Measurements from ENCODE around the gene GPER1. TPM values are rescaled to one million over a fixed set of nuclear protein-coding genes. Genes with fewer than 3 reads are reported as not detected.

The GPER1 gene
- total RNA-seq, 1 experiment from 2014 or later, result not detected

DNA sequence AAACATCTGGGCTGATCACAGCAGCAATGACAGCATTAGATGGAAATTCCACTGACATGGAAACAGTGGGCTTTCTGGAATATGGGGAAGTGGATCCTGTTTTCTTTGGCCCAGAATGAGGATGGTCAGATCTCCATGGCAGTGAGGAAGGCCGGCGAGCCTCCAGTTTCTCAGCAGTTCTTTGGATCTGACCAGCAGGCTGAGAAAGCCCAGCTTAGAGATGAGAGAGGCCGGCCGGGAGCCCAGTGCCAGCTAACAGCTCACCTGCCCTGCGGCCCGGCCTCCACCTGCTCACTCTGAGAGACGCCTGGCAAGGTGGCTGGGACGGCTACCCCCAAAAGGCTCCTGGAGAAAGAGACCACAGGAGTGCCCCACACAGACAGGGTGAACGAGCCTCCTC, 24.2 kb downstream of the GPER1 start:
- Mint-ChIP-seq H3K4me1 (no peaks in the 10 kb centered on the region), H3K4me3 (no peak overlapping the region), H3K36me3 (ENCODE audit: insufficient read depth in 1 of 3, low read depth in 3 of 3) (peaks cover 0 to 5% (median 2%) of the 10 kb centered on the region in 3 experiments; a peak in 3 of 7 replicates)

More for the DNA sequence above, 24.2 kb downstream of the GPER1 start:
- DNase-seq, result no peak
- Histone ChIP-seq H3K9me3 (ENCODE audit: control insufficient read depth, low read depth, low read length) (no peaks in the 10 kb centered on the region), H3K27ac (ENCODE audit: insufficient read length, low read depth, low read length) (no peak overlapping the region), H2AFZ (ENCODE audit: low read length) (no peak overlapping the region), H4K5ac (ENCODE audit: insufficient read length, low read depth, low read length) (no peak overlapping the region), H2AK5ac (ENCODE audit: insufficient read length, low read length) (no peak overlapping the region), H3K4me1 (ENCODE audit: insufficient read depth, low read length) (no peaks in the 10 kb centered on the region), H2BK12ac (ENCODE audit: insufficient read length, low read depth, low read length) (no peak overlapping the region), H3K79me2 (ENCODE audit: insufficient read depth, low read length) (no peaks in the 10 kb centered on the region; the same call in 1 of the 2 replicates), H4K8ac (replicated peaks; ENCODE audit: insufficient read length, low read depth, low read length) (no peak overlapping the region), H4K91ac (ENCODE audit: insufficient read length, low read depth, low read length) (no peak overlapping the region), H3K23me2 (ENCODE audit: insufficient read length, low read depth, low read length, poor library complexity, severe bottlenecking) (no peaks in the 10 kb centered on the region), H3K79me1 (ENCODE audit: insufficient read depth, low read depth, low read length, poor library complexity, severe bottlenecking) (peaks cover 8% of the 10 kb centered on the region), H3K4me2 (ENCODE audit: insufficient read depth, insufficient read length, low read length) (no peak overlapping the region), H2BK120ac (ENCODE audit: low read depth, low read length, poor library complexity, severe bottlenecking) (no peak overlapping the region), H2BK20ac (ENCODE audit: low read depth, low read length, poor library complexity, severe bottlenecking) (no peak overlapping the region), H3K14ac (ENCODE audit: insufficient read depth, low read length) (no peak overlapping the region), H3T11ph (ENCODE audit: low read length) (no peak overlapping the region), H3K56ac (ENCODE audit: insufficient read length, low read depth, low read length) (no peak overlapping the region), H2BK5ac (ENCODE audit: insufficient read length, low read length) (no peak overlapping the region), H3K18ac (ENCODE audit: insufficient read length, low read depth, low read length) (no peak overlapping the region), H4K20me1 (ENCODE audit: control insufficient read depth, insufficient read depth, insufficient read length) (peaks cover 3% of the 10 kb centered on the region), H3K23ac (ENCODE audit: insufficient read length, low read depth, low read length) (no peak overlapping the region), H3K4ac (ENCODE audit: low read depth, low read length) (no peak overlapping the region), H2BK15ac (ENCODE audit: low read depth, low read length) (no peak overlapping the region), H3K9ac (ENCODE audit: extremely low read depth, insufficient read length, low read length) (no peak overlapping the region), H3K27me3 (ENCODE audit: insufficient read depth, low read length) (no peaks in the 10 kb centered on the region)
- Mint-ChIP-seq H3K27ac (no peak overlapping the region), H3K9me3 (no peaks in the 10 kb centered on the region), H3K27me3 (ENCODE audit: low read depth) (no peaks in the 10 kb centered on the region)
- TF ChIP-seq, protein P1, sequence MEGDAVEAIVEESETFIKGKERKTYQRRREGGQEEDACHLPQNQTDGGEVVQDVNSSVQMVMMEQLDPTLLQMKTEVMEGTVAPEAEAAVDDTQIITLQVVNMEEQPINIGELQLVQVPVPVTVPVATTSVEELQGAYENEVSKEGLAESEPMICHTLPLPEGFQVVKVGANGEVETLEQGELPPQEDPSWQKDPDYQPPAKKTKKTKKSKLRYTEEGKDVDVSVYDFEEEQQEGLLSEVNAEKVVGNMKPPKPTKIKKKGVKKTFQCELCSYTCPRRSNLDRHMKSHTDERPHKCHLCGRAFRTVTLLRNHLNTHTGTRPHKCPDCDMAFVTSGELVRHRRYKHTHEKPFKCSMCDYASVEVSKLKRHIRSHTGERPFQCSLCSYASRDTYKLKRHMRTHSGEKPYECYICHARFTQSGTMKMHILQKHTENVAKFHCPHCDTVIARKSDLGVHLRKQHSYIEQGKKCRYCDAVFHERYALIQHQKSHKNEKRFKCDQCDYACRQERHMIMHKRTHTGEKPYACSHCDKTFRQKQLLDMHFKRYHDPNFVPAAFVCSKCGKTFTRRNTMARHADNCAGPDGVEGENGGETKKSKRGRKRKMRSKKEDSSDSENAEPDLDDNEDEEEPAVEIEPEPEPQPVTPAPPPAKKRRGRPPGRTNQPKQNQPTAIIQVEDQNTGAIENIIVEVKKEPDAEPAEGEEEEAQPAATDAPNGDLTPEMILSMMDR (conservative IDR thresholded peaks at IDR 0.05), result no peak
- no CpG with 5 or more reads among the region's 9 CpGs for WGBS (ENCODE audit: extremely low coverage, insufficient read length, low lambda C conversion rate)

Data from H9 (cell line).